Heart left ventricle (tissue), 16 donors: ENCODE measurements around the gene JTB. TPM values are rescaled to one million over a fixed set of nuclear protein-coding genes. Genes with fewer than 3 reads are reported as not detected.

Experiments used
- ATAC-seq, 4 donors: fragments of 200-7000 bp; cut with Tn5 transposase; one replicate each; pipeline ENCODE4 v1.9.1; 2020 to 2022; ENCODE audit warnings: moderate library complexity in 4 of 4, mild to moderate bottlenecking in 3 of 4, moderate number of reproducible peaks in 1 of 4
- DNase-seq, 5 donors: peaks; one replicate each; pipeline ENCODE4 v3.0.0-alpha.2; 2020
- H3K27ac ChIP-seq, 12 donors: fragments of 200-600 bp; sonication (generic) in 4 of 12; one replicate each; pipeline versions ENCODE4 v1.5.0 to v1.8.0; 2016 to 2022; ENCODE audit warnings: mild to moderate bottlenecking in 2 of 12
- H3K27me3 ChIP-seq, 9 donors: fragments of 200-600 bp; sonication (generic) in 2 of 9; one replicate each; pipeline versions ENCODE4 v1.5.1 to v1.8.0; 2016 to 2022; ENCODE audit warnings: mild to moderate bottlenecking in 3 of 9
- H3K36me3 ChIP-seq, 9 donors: fragments of 200-600 bp; sonication (generic) in 2 of 9; one replicate each; pipeline versions ENCODE4 v1.5.0 to v1.8.0; 2018 to 2022; ENCODE audit warnings: mild to moderate bottlenecking in 2 of 9
- H3K4me1 ChIP-seq, 12 donors: fragments of 200-600 bp; sonication (generic) in 4 of 12; one replicate each; pipeline versions ENCODE4 v1.5.0 to v1.8.0; 2016 to 2022; ENCODE audit warnings: mild to moderate bottlenecking in 3 of 12
- H3K4me3 ChIP-seq, 12 donors: fragments of 200-600 bp; sonication (generic) in 4 of 12; one replicate each; pipeline versions ENCODE4 v1.5.0 to v1.8.0; 2017 to 2022; ENCODE audit warnings: mild to moderate bottlenecking in 9 of 12, moderate library complexity in 4 of 12
- H3K9me3 ChIP-seq, 12 donors: fragments of 200-600 bp; sonication (generic) in 4 of 12; one replicate each; pipeline versions ENCODE4 v1.5.0 to v1.8.0; 2016 to 2022; ENCODE audit warnings: mild to moderate bottlenecking in 1 of 12
- CTCF ChIP-seq, 12 donors: fragments of 200-600 bp; sonication (generic) in 4 of 12; IDR thresholded peaks; one replicate each; pipeline versions ENCODE4 v1.5.0 to v1.8.0; 2018 to 2022; ENCODE audit warnings: antibody characterized with exemption in 12 of 12, mild to moderate bottlenecking in 5 of 12
- POLR2A ChIP-seq, 2 donors: fragments of 450-650 bp; IDR thresholded peaks; one replicate each; pipeline ENCODE4 v1.6.1; 2017; ENCODE audit warnings: antibody characterized with exemption in 2 of 2, mild to moderate bottlenecking in 2 of 2, moderate library complexity in 2 of 2
- WGBS, 4 donors: extraction: QIAGEN DNeasy Blood & Tissue Kit in 2 of 4; methylation state at CpG; one replicate each; pipeline versions ENCODE4 v1.1.5 to v1.1.7; 2013 to 2018; 5-methylcytosine and 5-hydroxymethylcytosine counted together
- intact Hi-C, 10 donors: fragments of 100-400 bp; cut with DNase I; formaldehyde crosslinking; loops; one replicate each; pipeline versions ENCODE4 v1.11.1 to v1.14.2; 2022
- polyA plus RNA-seq, 2 donors: library from polyadenylated mRNA; stranded (reverse); fragments of 200-250 nt; gene quantifications; one replicate each; pipeline ENCODE4 v1.2.3, GENCODE V29; 2013
- total RNA-seq, 9 donors: library from RNA; depleted of rRNA in 2 of 9; stranded (reverse); fragments of >200 nt in 2 of 9; fragmentation: NEBNext Ultra II Directional in 3 of 9; extraction: Animal tissue kit (Norgen Biotek cat#: 25700) in 3 of 9; gene quantifications; one replicate each; pipeline versions ENCODE4 v1.1.0 to v1.2.4, GENCODE V29; 2016 to 2023
- donor health status: ischemic (EF 13 %, LVEDD 7.1; RV severe dilation, severe dysfunction).
- donor health status: healthy with polysubstance abuse.
- donor health status: DM: no; HTN: yes; CAD: no.
- donor health status: DM: no; HTN: no; CAD: no.
- donor health status: ischemic (EF 25% LVEDD 6.9; RV normal size, moderate dysfunction).
- donor health status: ischemic (EF 25% LVEDD 5.7; RV mildly dilated, moderate dysfunction).
- donor health status: healthy.
- donor health status: DM: yes; HTN: yes; CAD: no.
- donor health status: ischemic (EF 35%, LVEDD 5.7; RV mildly dilated, moderate dysfunction).
- donor health status: nonischemic (EF 11% LVEDD 7.7; RV severe dilation, severe dysfunction).
- donor health status: DM: yes; HTN: yes; CAD: no.
- donor health status: PGD.
- donor health status: ischemic (EF 29% LVEDD 5.4; RV normal size, mild dysfunction).
- donor health status: nonischemic (EF 23%, LVEDD 6.1; RV moderate dilation, normal function).

The JTB gene
- total and polyA plus RNA-seq, 11 donors: 55.0 to 222 (median 85.8) TPM

DNA sequence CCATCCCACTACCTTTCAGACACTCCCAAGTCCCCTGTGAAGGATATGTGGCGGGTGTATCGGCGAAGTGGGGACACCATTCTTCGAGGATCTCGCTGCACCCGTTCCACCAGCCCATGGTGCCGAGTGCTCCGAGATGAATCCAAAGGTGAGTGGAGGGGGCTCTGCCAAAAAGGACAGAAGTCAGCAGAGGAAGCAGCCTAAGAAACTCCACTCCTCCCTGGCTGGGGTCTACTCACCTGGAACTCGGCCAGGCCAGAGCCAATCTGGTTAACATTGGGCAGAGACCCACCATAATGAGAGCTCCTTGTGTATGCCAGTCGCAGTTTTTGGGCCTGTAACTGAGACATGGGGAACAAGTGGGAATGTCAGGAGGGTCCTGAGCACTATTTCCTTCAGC, 22.6 kb downstream of the JTB start:
- 94 to 99% (median 96%) methylated on average over 10 of the region's 10 CpGs for WGBS, 4 donors
- Histone ChIP-seq H3K4me3 (no peak overlapping the region), H3K27me3 (no peaks in the 10 kb centered on the region), H3K36me3 (peaks cover 0 to 56% (median 51%) of the 10 kb centered on the region in 9 donors), H3K4me1 (peaks cover 5 to 45% (median 36%) of the 10 kb centered on the region in 12 donors), H3K9me3 (no peaks in the 10 kb centered on the region), H3K27ac (no peak overlapping the region)
- intact Hi-C loops: loop anchor here in 2 of 10 donors (5.0 to 10.0 kb wide), 2 partner anchors 33 to 160 kb away; partner anchors contain the start of gene GATAD2B (in 1 of the 2)
- TF ChIP-seq CTCF (IDR thresholded peaks at IDR 0.05): no peak
- TF ChIP-seq POLR2A (IDR thresholded peaks at IDR 0.05): no peak
- ATAC-seq: no peak
- peak in 1 of 5 donors; percentile 17 for DNase-seq

- peaks cover 0 to 61% (median 58%) of the 10 kb centered on the region in 9 donors for H3K36me3 ChIP-seq
- peaks cover 5 to 36% (median 27%) of the 10 kb centered on the region in 12 donors for H3K4me1 ChIP-seq
- intact Hi-C loops: loop anchor here in 1 of 10 donors (10.0 kb wide), 1 partner anchor 159 kb away; no protein-coding TSS in a partner anchor
- WGBS, 4 donors: 80 to 87% (median 81%) methylated on average over 4 of the region's 4 CpGs
- H3K27me3 ChIP-seq: no peaks in the 10 kb centered on the region
- peak in 1 of 5 donors; percentile 11 for DNase-seq
- no peak overlapping the region for H3K4me3 ChIP-seq
- H3K27ac ChIP-seq: no peak overlapping the region
- H3K9me3 ChIP-seq: no peaks in the 10 kb centered on the region
- no peak for TF ChIP-seq POLR2A (IDR thresholded peaks at IDR 0.05)
- TF ChIP-seq CTCF (IDR thresholded peaks at IDR 0.05): no peak
- no peak for ATAC-seq
Measured at GRCh38 chr1:153953859-153954365, 23.6 kb downstream of the JTB start.

- no peak for TF ChIP-seq POLR2A (IDR thresholded peaks at IDR 0.05)
- TF ChIP-seq CTCF (IDR thresholded peaks at IDR 0.05): no peak
- Histone ChIP-seq H3K9me3 (no peaks in the 10 kb centered on the region), H3K4me1 (peaks cover under 1 to 29% (median 17%) of the 10 kb centered on the region in 12 donors), H3K36me3 (peaks cover 0 to 79% (median 77%) of the 10 kb centered on the region in 9 donors), H3K27ac (no peak overlapping the region), H3K4me3 (no peak overlapping the region), H3K27me3 (no peaks in the 10 kb centered on the region)
- 71 to 100% (median 92%) methylated on average over 1 to 2 of the region's 2 CpGs for WGBS, 4 donors
- intact Hi-C loops: loop anchor here in 1 of 10 donors (10.0 kb wide), 1 partner anchor 157 kb away; no protein-coding TSS in a partner anchor
- DNase-seq (no peak), ATAC-seq (no peak)
Measured at GRCh38 chr1:153951801-153952200, 25.7 kb downstream of the JTB start.

GRCh38 chr1:153951183-153951582, 26.3 kb downstream of the JTB start:
- peaks cover 0 to 79% (median 77%) of the 10 kb centered on the region in 9 donors for H3K36me3 ChIP-seq
- no peaks in the 10 kb centered on the region for H3K27me3 ChIP-seq
- no peak for DNase-seq
- intact Hi-C loops: loop anchor here in 1 of 10 donors (10.0 kb wide), 1 partner anchor 156 kb away; no protein-coding TSS in a partner anchor
- no peaks in the 10 kb centered on the region for H3K9me3 ChIP-seq
- no peak overlapping the region for H3K4me3 ChIP-seq
- ATAC-seq: no peak
- TF ChIP-seq CTCF (IDR thresholded peaks at IDR 0.05): no peak
- TF ChIP-seq POLR2A (IDR thresholded peaks at IDR 0.05): no peak
- 90 to 95% (median 92%) methylated on average over 11 of the region's 11 CpGs for WGBS, 4 donors
- no peak overlapping the region for H3K27ac ChIP-seq
- H3K4me1 ChIP-seq: peaks cover 0 to 25% (median 13%) of the 10 kb centered on the region in 12 donors
